ENCODE results near the gene WDR11.

WDR11 gene

GRCh38 chr10:120841522-120842189 is 9.5 kb upstream of the WDR11 start:
- DNase-seq, result no peak

- no peak for DNase-seq
These were observed 3.2 kb downstream of the WDR11 start for GRCh38 chr10:120854388-120854787.

GRCh38 chr10:120861178-120861855 is 10.2 kb downstream of the WDR11 start:
- DNase-seq, result no peak

- DNase-seq, result no peak
These were observed 22.6 kb downstream of the WDR11 start for GRCh38 chr10:120873741-120874140.

DNA sequence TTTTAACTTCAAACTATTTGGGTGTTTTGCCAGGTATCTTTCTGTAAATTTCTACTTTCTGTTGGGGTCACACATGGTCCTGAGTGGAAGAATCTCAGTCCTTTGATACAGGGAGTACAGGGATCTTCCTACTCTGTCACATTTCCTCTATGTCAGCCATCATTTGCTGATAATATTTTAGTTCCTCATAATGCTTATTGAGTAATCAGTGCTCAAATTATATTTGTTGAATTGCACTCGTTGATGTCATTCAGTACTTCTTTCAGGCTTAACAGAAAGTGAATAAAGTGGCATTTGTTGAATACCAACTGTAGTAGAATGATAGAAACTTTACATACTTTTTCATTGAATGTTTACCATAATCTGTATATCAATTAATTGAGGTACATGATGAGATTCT is 31.9 kb downstream of the WDR11 start:
- DNase-seq, result no peak

GRCh38 chr10:120887482-120887881 is 36.3 kb downstream of the WDR11 start:
- DNase-seq, result no peak

DNA sequence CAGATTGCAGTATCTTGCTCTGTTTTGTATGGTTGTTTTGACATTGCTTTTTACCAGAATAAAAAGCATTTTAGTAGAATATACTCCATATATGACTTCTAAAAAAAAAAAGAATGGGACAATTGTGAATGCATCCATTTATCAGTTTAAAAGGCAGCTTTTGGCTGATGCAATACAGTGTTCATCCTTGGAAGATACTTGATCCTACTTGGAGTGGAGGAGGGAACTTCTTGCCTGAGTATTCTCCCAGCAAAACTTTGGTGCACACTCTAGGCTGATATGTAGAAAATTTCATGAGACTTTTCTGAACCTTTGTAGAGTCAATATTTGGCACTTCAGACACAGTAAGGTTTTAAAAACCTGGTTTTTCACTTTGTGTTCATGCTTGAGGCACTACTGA is 40.2 kb downstream of the WDR11 start:
- no peak for DNase-seq

DNA sequence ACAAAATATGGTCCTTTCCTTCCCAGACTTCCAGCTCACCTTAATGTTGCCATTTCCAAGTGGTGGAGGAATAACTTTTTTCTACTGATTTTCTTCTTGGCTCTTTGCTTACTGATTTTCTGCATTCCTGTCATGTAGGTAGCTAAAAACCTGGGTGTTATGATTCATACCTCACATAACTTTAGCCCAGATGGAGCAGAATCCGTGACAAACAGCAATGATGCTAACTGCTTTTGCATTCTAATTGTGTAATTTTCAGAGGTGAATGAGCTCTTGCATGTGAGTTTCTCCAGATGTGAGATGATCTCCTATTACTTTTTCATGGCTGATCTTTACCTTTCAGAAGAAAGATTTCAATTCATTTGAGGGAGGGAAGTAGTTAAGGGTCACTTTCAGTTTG is 43.4 kb downstream of the WDR11 start:
- no peak for DNase-seq

GRCh38 chr10:120897343-120897742 is 46.2 kb downstream of the WDR11 start:
- DNase-seq, result no peak

GRCh38 chr10:120905268-120905667 is 54.1 kb downstream of the WDR11 start:
- no peak for DNase-seq

- peak; percentile 32 for DNase-seq
These were observed 66.5 kb downstream of the WDR11 start for GRCh38 chr10:120917521-120918250.

- peak; percentile 18 for DNase-seq
These were observed 72.7 kb downstream of the WDR11 start for GRCh38 chr10:120923886-120924285.

DNA sequence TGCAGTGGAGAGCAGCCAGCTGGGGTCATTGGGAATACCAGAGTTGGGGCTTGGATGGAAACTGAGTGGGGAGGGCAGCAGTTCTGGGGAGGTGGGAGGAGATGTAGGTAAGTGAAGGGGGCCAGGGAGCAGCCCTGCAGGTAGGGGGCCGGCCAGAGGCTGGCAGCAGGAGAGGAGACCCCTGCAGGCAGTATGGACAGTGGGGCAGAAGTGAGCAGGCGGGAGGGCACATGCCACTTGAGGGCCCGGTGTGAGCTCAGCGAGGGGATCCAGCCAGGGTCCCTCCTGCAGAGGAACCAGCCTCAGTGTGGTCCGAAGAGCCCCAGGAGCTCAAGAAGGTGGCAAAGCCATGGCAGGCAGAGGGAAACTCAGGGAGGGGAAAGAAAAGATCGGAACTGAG is 75.4 kb downstream of the WDR11 start:
- peak; percentile 49 for DNase-seq

- no peak for DNase-seq
These were observed 76.2 kb downstream of the WDR11 start for GRCh38 chr10:120927352-120927751.

- DNase-seq, result no peak
These were observed 78.0 kb downstream of the WDR11 start for GRCh38 chr10:120929166-120929565.

- DNase-seq, result no peak
These were observed 80.3 kb downstream of the WDR11 start for GRCh38 chr10:120931423-120931822.

- DNase-seq, result no peak
These were observed 80.8 kb downstream of the WDR11 start for GRCh38 chr10:120931999-120932398.

DNA sequence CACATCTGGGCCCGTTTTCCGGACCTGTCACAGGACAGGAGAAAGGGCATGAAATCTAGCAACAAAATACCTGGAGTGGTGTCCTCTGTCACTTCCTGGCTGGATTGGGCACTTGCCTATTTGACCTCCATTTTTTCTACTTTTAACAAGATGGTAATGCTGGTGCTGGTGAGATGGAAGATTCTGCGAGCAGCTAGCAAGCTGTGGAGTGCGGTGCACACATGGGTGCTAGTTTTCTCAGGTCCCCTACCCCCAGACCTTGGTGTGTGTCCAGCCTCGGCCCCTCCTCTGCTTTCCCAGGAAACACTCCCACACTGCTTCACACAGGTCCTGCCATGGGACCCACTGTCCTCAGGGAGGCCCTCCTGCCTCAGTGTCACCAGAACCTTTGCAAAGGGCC is 87.7 kb downstream of the WDR11 start:
- DNase-seq, result no peak

DNA sequence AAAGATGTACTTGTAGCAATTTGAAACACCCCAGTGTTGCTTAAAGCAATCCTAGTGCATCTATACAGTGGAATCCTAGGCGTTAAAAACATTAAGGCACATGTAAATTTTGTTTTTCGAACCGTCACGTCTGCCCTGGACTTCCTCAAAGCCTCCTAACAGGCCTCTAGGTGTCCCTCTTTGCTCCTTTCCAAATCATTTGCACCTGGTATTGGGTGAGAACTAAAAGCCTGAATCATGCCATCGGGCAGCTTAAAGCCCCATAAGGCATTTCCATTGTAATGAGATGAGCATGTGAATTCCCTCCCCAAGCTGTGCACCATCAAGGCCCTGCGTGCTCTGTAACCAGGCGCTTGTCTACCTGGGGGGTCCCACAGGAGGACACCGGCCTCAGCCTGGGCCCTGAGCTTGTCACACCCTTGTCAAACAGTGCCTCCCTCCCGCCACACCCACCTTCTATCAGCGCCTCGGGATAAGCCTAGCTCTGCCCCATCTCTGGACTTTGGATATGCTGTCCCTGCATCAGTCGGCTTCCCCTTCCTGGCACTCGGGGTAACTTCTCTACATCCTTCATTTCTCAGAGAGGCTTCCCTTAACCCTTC is 89.2 kb downstream of the WDR11 start:
- DNase-seq, result no peak

GRCh38 chr10:120941501-120941900 is 90.3 kb downstream of the WDR11 start:
- DNase-seq, result no peak

DNA sequence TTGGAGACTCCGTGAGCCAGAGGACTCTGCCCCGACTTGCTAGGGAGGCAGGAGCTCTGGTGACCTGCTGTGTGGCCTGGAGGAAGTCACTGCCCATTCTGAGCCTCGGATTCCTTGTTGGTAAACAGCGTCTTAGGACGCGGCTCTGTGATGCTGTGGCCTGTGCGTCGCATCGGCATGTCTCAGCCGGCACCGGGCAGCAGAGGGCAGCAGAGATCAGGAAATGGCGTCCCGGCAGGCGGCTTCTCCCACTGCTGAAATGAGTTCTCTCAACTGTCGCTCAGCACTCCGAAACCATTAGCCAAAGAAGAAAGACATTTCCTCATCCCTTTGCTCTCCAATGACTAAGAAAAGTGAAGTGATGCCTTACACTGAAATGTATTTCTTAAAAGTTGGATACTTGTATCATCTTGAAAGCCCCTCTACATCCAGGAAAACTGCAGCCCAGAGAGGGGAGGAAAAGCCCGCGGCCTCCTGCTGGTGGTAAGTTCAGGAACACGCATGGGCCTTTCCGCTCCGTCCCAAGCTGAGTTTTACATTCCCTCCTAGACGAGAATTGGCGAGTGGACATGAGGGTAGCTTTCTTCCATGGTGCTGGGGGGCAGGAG is 91.7 kb downstream of the WDR11 start:
- DNase-seq, result peak; percentile 92

DNA sequence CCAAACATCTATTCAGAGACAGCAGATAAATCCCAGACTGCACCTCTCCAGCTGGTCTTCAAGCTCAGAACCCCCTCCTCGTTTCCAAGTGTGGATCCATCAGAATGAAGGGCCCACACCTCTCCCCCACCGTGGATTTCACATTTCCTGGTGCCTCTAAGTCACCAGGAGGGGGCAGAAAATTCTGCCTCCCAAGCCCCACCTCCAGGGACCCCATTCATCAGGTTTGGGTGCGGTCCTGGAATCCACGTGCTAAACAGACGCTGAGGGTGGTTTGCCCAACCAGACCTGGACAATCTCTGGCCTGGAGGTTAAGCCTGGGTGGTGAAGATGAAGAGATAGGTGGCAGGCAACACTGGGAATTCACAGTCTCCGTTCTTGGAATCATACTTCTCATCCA is 92.4 kb downstream of the WDR11 start:
- no peak for DNase-seq

DNA sequence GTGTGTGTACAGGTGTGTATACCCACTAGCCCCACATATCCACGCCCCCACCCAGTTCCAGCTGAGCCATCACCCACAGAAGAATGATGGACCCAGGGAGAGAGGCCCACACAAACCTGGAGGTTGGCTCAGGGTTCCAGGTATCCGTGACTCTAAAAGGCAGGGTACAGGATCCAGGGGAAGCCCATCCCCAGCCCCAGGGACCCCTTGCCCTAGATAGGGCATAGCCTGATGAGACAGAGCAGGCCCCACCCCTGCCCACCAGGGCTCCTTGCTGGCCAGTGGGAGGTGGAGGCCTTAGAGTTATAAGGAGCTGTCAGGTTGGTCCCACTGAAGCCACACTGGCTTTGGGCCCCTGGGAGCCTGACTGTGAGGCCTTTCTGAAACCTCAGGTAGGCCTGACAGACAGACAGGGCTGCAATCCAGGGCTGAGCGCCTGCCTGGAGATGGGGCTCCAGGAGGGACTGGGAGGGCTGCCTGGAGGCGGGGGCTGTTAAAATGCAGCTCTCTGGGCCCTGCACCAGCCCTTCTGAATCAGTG is 93.5 kb downstream of the WDR11 start:
- DNase-seq, result no peak
